SIG-M5 treated with dmso at 0.1 percent for 504 hours (cell line): ENCODE measurements around the gene SLC13A3.

ENCODE experiments used
- DNase-seq: peaks from one replicate; lab custom pipeline; 2025; ENCODE audit not compliant: unreplicated experiment; lab: John Stamatoyannopoulos, UW

The SLC13A3 gene

DNA sequence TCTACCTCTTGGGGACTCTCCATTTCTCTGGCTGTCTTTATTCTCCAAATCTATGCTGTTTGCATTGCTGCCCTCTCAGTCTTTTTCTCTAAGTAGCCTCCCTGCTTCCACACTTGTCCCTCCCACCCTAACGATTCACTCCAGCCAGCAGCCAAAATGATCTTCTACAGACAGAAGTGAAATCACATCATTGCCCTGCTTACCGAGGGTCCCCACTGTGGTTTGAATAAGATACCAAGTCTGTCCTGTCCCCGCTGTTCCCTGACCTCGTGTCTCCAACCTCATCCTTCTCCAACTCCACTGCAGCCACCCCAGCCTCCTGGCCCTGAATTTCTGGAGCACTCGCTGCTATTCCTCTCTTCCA, 89.3 kb downstream of the SLC13A3 start:
- no peak for DNase-seq

DNA sequence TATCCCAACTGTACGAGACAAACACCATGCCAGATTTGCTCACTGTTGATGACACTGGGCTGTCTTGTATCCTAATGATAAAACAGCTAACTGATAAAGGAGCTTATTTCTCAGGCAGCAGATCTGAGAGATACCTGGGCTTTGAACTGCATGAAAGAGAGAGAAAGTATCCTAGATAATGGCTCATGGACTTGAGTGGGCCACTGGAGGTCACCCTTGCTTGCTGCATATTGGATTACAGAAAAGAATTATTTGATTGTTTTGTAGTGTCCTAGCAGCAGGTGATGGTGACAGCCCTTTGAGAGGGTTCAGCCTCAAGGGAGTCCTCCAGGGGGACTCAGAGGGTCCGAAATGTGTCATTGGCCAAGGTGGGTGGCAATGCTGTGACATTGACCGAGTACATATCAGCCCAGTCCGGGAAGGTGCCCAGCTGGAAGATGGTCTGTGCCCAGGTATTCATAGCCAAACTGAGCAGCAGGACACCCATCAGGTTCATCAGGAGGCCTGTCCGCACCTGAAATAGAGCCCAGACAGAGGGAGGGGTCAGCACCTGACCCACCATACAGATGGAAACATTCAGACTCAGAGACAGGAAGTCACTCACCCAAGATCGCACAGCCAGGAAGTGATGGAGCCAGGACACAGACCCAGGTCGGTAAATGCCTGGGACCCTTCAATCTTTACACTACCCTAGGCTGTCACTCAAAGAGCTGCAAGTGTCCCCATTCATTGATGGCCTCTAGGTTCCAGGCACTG, 91.4 kb downstream of the SLC13A3 start:
- DNase-seq: no peak

DNA sequence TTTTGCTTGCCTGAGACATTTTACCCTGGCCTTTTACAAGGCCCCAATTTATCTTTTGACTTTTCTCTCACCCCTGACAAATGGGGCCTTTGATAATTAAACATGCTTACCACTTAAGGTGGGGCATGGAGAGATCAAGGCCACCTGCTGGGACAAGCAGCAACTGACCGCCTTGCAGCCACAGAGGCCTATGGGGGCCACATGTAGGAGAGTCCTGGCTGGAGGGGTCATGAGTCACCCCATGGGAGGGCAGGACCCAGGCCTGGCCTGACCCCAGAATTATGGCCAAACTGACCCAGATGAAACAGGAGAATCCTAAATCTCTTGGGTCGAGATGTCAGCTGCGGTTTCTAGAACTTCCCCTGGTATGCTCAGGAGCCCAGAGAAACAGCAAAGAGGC, 92.3 kb downstream of the SLC13A3 start:
- no peak for DNase-seq

GRCh38 chr20:46558511-46558959, 92.7 kb downstream of the SLC13A3 start:
- no peak for DNase-seq

DNA sequence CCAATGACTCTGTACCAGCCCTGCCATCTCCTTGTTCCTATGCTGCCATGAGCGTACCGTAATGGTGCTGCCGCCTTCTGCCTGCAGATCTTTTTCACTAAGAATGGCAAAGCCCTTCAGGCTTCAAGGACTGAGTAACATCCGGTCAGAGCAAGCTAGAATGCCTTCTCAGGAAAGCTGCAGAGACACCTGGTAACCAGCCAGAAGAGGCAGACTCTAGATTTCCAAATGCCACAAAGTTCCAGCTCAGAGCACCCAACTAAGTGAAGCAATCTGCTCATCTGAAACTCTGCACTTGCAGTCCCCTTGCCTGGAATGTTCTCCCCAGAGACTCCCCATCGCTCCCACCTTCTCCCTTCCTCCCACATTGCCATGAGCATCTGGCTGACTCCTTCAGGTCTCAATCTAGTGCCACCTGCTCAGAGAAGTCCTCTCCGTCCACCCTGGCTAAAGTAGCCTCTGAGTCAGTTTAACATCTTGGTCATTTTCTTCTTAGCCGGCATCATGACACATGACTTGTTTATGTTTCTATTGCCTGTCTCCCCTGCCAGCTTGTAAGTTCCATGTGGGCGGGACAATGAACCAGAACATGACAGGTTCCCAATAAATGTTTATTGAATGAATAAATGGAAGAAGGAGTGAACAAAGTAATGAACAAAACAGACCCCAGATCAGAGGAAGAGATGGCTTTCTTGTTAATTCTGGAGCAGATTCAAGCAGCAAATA, 93.9 kb downstream of the SLC13A3 start:
- DNase-seq: no peak

GRCh38 chr20:46555370-46555956, 95.8 kb downstream of the SLC13A3 start:
- DNase-seq: no peak

DNA sequence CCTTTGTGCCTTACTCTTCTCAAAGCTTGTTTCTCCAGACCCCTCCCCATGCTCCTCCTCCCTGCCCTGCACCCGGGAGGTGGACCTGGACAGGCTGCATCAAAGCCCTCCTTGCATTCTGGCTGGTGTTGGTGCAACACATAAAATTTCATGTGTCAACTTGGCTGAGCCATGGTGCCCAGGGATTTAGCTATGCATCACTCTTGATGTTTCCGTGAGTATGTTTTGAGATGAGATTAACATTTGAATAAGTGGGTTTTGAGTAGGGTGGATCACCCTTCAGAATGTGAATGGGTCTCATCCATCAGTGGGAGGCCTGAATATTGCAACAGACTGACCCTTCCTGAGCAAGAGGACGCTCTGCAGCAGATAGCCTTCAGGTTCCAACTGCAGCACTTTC, 96.4 kb downstream of the SLC13A3 start:
- DNase-seq: no peak

GRCh38 chr20:46553926-46554325, 97.3 kb downstream of the SLC13A3 start:
- no peak for DNase-seq

DNA sequence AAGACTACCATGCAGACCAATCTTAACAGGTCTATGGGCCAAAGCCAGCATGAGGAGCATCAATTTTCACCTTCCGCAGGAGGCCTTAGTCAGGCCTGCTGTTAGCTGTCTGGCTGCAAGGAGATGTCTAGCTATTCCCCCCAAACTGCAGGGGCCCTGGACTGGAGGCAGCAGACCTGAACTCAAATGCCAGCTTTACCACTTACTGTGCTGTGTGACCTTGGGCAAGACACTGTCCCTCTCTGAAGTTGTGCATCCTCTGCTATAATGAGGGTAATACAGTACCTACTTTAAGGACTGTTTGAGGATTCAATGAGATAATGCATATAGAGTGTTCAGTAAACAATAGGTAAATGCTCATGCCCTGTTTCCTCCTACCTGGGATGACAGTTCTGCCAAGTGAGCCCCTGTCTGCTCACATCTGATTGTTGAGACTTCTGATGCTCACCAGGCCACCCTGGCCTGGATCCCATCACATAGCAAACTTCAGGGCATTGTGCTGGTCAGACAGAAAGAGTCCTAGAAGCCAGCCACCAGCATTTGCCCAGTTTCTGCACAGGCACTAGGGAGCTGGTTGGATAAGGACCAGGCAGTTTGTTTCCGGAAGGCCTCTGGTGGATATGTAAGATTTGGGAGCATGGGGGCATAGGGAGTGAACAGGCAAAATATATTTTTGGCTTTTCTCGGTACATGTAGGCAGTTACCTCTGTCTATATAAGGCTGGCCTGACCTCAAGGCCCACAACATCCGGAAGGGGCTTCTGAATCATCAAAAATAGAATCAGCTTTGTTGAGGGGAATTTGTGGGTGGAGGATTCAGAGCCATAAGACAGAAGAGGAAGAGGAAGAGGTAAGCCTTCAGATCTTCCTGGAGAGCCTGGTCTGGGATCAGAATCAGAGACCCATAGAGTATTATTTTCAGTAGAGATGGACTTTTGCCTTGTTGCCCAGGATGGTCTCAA, 98.5 kb downstream of the SLC13A3 start:
- peak; percentile 95 for DNase-seq

DNA sequence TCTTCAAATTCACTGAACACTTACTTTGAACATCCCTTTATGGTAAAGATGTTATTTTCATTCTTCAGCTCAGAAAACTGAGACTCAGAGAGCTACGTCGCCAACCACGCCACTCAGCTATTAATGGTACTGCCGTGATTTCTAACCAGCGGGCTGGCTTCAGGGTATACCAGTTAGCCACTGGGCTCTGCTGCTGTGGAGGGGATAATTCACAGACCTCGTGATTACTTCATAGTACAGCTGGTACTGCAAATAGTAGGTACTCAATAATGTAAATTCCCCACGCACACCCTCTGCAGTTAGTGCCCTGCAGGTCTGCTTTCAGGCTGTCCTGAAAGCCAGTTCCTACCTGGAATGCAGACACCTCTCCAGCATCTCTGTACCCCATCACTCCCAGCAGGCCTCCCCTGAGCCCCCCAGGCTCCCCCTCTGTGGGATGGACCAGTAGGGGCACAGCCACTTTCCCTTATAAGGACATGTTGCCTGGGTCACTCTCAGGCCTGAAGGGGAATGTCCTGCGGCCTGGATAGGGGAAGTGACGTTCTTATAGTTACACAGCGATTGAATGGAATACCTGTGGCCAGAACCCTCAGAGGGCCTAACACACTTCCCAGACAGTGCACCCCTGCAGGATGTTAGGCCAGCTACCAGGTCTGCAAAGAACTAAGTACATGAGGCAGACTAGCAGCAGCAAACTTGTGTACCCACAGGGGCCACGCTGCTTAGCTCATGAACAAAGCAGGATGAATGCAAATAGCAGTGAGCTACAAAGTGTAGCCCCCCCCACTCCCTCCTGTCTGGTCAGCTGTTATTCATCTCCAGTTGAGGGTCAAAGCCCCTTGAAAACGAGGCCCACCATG, 99.5 kb downstream of the SLC13A3 start:
- no peak for DNase-seq

DNA sequence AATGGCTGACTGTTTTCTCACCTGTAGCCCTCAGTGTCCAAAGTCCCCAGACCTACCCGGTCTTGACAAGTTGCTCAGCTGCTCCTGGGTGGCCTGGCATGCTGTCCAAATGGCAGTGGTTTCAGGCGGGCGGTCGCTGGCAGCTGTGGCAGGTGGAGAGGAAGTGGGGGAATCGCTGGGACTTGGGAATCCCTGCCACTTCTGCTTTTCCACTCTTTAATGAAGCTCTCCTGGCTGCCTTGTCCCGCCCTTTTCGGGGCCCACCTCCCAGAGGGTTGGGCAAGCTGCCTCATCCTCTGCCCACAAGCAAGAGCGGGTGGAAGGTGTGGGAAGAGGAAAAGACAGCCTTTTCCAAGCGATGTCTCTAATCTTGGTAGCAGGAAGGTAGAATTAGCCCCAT, 100.8 kb downstream of the SLC13A3 start, which contains the start of gene OCSTAMP:
OCSTAMP (minus strand) TSS at position 194 of the 400 bp plus-strand sequence; CDS start at position 100, 94 bp downstream.
- DNase-seq: peak; percentile 82

GRCh38 chr20:46549188-46549972, 101.9 kb downstream of the SLC13A3 start:
- peak; percentile 19 for DNase-seq

GRCh38 chr20:46548688-46549087, 102.6 kb downstream of the SLC13A3 start:
- no peak for DNase-seq

- no peak for DNase-seq
These were observed 103.3 kb downstream of the SLC13A3 start for GRCh38 chr20:46547995-46548394.

DNA sequence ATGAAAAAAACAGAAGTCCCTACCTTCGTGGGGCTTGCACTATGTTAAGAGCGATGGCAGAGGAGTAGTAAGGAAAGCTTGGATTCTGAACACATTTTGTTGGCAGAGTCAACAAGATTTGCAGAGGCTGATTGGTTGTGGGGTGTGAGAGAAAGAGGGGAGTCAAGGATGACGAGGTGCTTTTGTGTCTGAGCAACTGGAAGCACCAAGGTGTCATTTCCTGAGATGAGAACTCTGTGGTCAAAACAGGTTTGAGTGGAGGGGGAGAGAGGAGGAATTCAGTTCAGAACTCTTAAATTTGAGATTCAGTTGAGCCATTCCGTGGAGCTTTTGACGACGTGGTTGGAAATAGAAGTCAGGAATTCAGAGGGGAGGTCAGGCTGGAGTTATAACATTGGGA, 104.3 kb downstream of the SLC13A3 start:
- DNase-seq: no peak

- DNase-seq: no peak
These were observed 105.0 kb downstream of the SLC13A3 start for GRCh38 chr20:46546298-46546697.

DNA sequence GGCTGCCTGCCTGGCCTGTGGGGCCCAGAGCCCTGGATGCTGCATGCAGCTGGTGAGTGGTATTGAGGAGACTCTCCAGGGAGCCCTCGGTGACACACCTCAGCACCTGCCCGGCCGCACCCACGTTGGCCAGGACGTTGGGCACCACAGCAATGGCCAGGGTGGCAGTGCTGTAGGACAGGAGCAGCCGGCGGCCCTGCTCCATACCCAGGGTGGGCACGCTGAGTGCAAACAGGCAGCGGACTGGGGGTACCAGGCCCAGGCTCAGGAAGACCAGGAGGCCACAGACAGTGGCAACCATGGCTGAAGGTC, 105.5 kb downstream of the SLC13A3 start:
- no peak for DNase-seq

- DNase-seq: peak; percentile 99
These were observed 106.0 kb downstream of the SLC13A3 start for GRCh38 chr20:46545077-46545826.

DNA sequence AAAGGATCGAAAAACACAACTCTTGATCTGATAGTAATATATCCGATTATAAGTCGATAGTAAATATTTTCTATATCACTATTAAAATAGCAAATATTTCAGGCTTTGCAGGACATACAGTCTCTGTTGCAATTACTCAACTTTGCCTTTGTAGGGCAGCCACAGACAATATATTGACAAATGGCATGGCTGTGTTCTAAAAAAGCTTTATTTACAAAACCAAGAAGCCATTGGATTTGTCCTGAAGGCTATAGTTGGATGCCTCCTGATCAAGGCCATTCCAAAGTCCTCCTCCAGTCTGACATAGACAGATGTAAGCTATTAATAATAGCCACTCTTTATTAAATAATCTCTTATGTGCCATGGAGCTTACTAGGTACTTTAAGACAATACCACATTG, 106.7 kb downstream of the SLC13A3 start:
- DNase-seq: no peak
